ENCODE results near the gene ZSCAN21. TPM values are rescaled to one million over a fixed set of nuclear protein-coding genes. Genes with fewer than 3 reads are reported as not detected.

ZSCAN21 gene
- total RNA-seq, 1 donor from 2014 or later, result 8.4 TPM

GRCh38 chr7:100022621-100023020 is 27.0 kb upstream of the ZSCAN21 start:
- ATAC-seq, result peak; percentile 83
- peaks cover 27% of the 10 kb centered on the region for H3K4me1 ChIP-seq

GRCh38 chr7:100023526-100023925 is 26.0 kb upstream of the ZSCAN21 start:
- H3K27me3 ChIP-seq (ENCODE audit: low read depth), result no peaks in the 10 kb centered on the region
- DNase-seq (no peak), ATAC-seq (no peak)
- no peak overlapping the region for H3K27ac ChIP-seq
- no peak overlapping the region for H3K4me3 ChIP-seq
- H3K9me3 ChIP-seq, result no peaks in the 10 kb centered on the region
- no peak for TF ChIP-seq CTCF (IDR thresholded peaks at IDR 0.05)
- intact Hi-C loops (cut with DNase I), result no loop called here
- H3K4me1 ChIP-seq, result peaks cover 24% of the 10 kb centered on the region
- H3K36me3 ChIP-seq, result peaks cover 77% of the 10 kb centered on the region

More at GRCh38 chr7:100022621-100023020, 27.0 kb upstream of the ZSCAN21 start:
- Histone ChIP-seq H3K27ac (no peak overlapping the region), H3K27me3 (ENCODE audit: low read depth) (no peaks in the 10 kb centered on the region), H3K4me3 (no peak overlapping the region), H3K9me3 (no peaks in the 10 kb centered on the region), H3K36me3 (peaks cover 68% of the 10 kb centered on the region)
- intact Hi-C loops (cut with DNase I), result no loop called here
- no peak for DNase-seq
- TF ChIP-seq CTCF (IDR thresholded peaks at IDR 0.05), result no peak

GRCh38 chr7:100024020-100024619 is 25.5 kb upstream of the ZSCAN21 start:
- DNase-seq (no peak), ATAC-seq (no peak)
- intact Hi-C loops (cut with DNase I), result no loop called here
- H3K9me3 ChIP-seq, result no peaks in the 10 kb centered on the region
- H3K4me3 ChIP-seq, result no peak overlapping the region
- H3K27ac ChIP-seq, result no peak overlapping the region
- peaks cover 24% of the 10 kb centered on the region for H3K4me1 ChIP-seq
- TF ChIP-seq CTCF (IDR thresholded peaks at IDR 0.05), result no peak
- H3K36me3 ChIP-seq, result peaks cover 79% of the 10 kb centered on the region
- H3K27me3 ChIP-seq (ENCODE audit: low read depth), result no peaks in the 10 kb centered on the region

- Histone ChIP-seq H3K27ac (no peak overlapping the region), H3K27me3 (ENCODE audit: low read depth) (no peaks in the 10 kb centered on the region), H3K9me3 (no peaks in the 10 kb centered on the region), H3K4me1 (peaks cover 6% of the 10 kb centered on the region), H3K4me3 (no peak overlapping the region), H3K36me3 (peaks cover 97% of the 10 kb centered on the region)
- no peak for TF ChIP-seq CTCF (IDR thresholded peaks at IDR 0.05)
- ATAC-seq, result no peak
- intact Hi-C loops (cut with DNase I), result no loop called here
- DNase-seq, result no peak
Observed at GRCh38 chr7:100027197-100027596, 22.4 kb upstream of the ZSCAN21 start.

GRCh38 chr7:100029596-100029995 is 20.0 kb upstream of the ZSCAN21 start:
- ATAC-seq (no peak), DNase-seq (no peak)
- H3K9me3 ChIP-seq, result no peaks in the 10 kb centered on the region
- H3K27ac ChIP-seq, result no peak overlapping the region
- H3K4me1 ChIP-seq, result no peaks in the 10 kb centered on the region
- intact Hi-C loops (cut with DNase I), result no loop called here
- TF ChIP-seq CTCF (IDR thresholded peaks at IDR 0.05), result no peak
- no peak overlapping the region for H3K4me3 ChIP-seq
- no peaks in the 10 kb centered on the region for H3K27me3 ChIP-seq (ENCODE audit: low read depth)
- peaks cover 98% of the 10 kb centered on the region for H3K36me3 ChIP-seq
